Neural crest cell (in vitro differentiated cells): ENCODE measurements around the gene CNP. TPM values are rescaled to one million over a fixed set of nuclear protein-coding genes. Genes with fewer than 3 reads are reported as not detected.

Source experiments
- DNase-seq: peaks from one replicate; pipeline ENCODE4 v3.0.0; 2021; ENCODE audit warnings: low read depth, mixed read lengths, low spot score
- H3K27ac Mint-ChIP-seq: one replicate; pipeline ENCODE4 v1.8.0; 2021; ENCODE audit warnings: mild to moderate bottlenecking, mixed read lengths; ENCODE audit not compliant: unreplicated experiment
- H3K27me3 Mint-ChIP-seq: 2 replicates; pipeline ENCODE4 v1.8.0; 2021; ENCODE audit warnings: low read depth, mild to moderate bottlenecking, mixed read lengths
- H3K36me3 Mint-ChIP-seq: 2 replicates; pipeline ENCODE4 v1.8.0; 2021; ENCODE audit warnings: low read depth, mild to moderate bottlenecking, mixed read lengths
- H3K4me1 Mint-ChIP-seq: 2 replicates; pipeline ENCODE4 v1.8.0; 2021; ENCODE audit warnings: mixed read lengths
- H3K4me3 Mint-ChIP-seq: one replicate; pipeline ENCODE4 v1.8.0; 2021; ENCODE audit warnings: mild to moderate bottlenecking, mixed read lengths
- H3K9me3 Mint-ChIP-seq: 2 replicates; pipeline ENCODE4 v1.8.0; 2021; ENCODE audit warnings: mixed read lengths
- total RNA-seq: library from RNA; stranded (reverse); gene quantifications from 2 replicates; pipeline ENCODE4 v1.2.1, GENCODE V29; 2021
- TF ChIP-seq, protein P1 (sequence below): fragments of 200-600 bp; sonication (generic); conservative IDR thresholded peaks from 2 replicates; pipeline ENCODE4 v1.5.0; 2021; ENCODE audit warnings: antibody characterized with exemption, mild to moderate bottlenecking

Gene CNP
- total RNA-seq, 1 donor from 2014 or later: 213 TPM

DNA sequence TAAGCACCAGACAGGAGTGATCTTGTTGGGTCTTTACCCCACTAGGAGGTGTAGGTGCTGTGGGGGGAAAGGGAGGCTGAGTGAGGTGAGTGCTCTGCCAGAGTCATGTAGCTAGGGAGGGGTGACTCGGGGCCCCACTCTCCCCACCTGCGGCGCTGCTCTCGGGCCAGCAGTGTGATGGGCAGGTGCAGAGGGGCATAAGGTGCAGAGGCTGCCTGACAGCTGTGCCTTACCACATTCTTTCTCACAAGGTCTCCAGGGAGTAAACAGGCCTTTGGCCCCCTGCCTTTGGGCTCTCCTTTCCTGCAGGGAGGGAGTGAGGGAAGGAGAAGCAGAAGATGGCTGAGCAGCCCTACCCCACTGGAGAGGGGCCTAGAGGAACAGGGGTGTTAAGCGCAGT is 4.5 kb upstream of the CNP start:
- no peak for DNase-seq
- TF ChIP-seq, protein P1, sequence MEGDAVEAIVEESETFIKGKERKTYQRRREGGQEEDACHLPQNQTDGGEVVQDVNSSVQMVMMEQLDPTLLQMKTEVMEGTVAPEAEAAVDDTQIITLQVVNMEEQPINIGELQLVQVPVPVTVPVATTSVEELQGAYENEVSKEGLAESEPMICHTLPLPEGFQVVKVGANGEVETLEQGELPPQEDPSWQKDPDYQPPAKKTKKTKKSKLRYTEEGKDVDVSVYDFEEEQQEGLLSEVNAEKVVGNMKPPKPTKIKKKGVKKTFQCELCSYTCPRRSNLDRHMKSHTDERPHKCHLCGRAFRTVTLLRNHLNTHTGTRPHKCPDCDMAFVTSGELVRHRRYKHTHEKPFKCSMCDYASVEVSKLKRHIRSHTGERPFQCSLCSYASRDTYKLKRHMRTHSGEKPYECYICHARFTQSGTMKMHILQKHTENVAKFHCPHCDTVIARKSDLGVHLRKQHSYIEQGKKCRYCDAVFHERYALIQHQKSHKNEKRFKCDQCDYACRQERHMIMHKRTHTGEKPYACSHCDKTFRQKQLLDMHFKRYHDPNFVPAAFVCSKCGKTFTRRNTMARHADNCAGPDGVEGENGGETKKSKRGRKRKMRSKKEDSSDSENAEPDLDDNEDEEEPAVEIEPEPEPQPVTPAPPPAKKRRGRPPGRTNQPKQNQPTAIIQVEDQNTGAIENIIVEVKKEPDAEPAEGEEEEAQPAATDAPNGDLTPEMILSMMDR: no peak
- Mint-ChIP-seq H3K4me1 (peaks cover 43% of the 10 kb centered on the region), H3K9me3 (no peaks in the 10 kb centered on the region), H3K27me3 (peaks cover 9% of the 10 kb centered on the region), H3K36me3 (no peaks in the 10 kb centered on the region), H3K4me3 (no peak overlapping the region), H3K27ac (no peak overlapping the region)

DNA sequence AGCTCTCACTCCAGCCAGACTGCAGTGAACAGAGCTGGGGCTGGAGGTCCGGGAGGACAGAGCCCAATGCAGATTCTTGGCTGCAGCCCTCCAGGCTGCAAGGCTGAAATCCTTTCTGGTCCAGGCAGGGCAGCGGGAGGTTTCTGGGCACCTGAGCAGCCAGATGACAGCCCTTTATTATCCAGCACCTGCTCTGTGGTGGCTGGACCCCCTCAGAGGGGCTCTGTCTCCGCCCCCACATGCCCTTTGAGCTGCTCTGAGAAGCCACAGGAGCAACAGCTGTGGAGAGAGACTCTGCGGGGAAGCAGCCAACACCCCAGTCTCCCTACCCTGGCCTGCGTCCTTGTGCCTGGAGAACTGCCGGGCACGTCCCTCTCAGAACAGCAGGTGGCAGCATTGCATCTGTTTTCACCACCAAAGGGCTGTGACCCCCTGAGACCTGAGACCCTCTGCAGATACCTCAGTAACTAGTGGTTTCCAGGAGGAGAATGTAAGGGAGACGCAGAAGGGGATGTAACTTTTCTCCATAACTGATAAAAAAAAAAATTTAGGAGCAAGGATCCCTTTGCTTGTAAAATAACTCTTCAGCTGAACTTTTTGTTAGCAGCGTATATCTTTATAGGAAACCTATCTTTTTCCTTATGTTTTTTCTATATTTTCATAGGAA is 3.7 kb upstream of the CNP start:
- H3K4me3 Mint-ChIP-seq: peak overlapping the region; percentile 85
- peaks cover 42% of the 10 kb centered on the region for H3K4me1 Mint-ChIP-seq
- TF ChIP-seq, protein P1: peak; percentile 93
- H3K9me3 Mint-ChIP-seq: no peaks in the 10 kb centered on the region
- H3K27ac Mint-ChIP-seq: no peak overlapping the region
- DNase-seq: peak; percentile 91
- peaks cover 16% of the 10 kb centered on the region for H3K27me3 Mint-ChIP-seq
- peaks cover 4% of the 10 kb centered on the region for H3K36me3 Mint-ChIP-seq

DNA sequence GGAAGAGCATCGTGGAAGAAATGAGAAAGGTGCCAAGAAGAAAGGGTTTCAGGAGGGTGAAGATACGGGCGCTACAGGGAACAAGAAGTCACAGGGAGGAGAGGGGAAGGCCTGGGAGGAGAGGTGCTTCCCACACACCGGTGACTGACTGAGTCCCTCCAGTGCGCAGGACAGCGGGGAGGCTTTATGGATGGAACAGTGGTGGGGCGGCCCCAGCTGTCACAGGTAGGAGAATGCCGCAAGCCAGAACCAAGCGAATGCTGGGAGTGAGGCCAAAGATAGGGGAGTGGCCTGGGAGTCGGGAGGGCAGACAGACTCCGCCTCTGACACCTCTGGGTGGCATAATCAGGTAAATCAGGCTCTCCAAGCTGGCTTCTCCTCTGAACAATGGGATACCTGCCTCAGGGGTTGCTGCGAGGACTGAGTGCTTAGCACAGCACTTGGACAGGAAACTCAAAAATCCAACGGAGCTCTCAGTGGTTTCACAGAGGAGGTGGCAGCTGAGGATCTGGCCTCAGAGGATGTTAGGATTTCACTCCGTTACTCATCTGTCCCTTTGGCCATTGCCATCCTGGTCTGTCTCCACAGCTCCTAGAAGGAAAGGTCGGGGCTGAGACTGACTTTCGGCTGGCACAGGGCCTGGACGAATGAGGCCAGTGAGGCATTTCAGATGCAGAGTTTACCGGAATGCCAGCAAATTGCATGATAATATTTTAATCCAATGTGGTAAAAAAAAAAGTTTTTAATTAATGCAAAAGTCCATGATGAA is 717 bp upstream of the CNP start:
- Mint-ChIP-seq H3K4me3 (peak overlapping the region; percentile 93), H3K36me3 (peaks cover 17% of the 10 kb centered on the region), H3K27ac (no peak overlapping the region), H3K4me1 (peaks cover 46% of the 10 kb centered on the region), H3K27me3 (peaks cover 20% of the 10 kb centered on the region), H3K9me3 (no peaks in the 10 kb centered on the region)
- DNase-seq: no peak
- TF ChIP-seq, protein P1: no peak

DNA sequence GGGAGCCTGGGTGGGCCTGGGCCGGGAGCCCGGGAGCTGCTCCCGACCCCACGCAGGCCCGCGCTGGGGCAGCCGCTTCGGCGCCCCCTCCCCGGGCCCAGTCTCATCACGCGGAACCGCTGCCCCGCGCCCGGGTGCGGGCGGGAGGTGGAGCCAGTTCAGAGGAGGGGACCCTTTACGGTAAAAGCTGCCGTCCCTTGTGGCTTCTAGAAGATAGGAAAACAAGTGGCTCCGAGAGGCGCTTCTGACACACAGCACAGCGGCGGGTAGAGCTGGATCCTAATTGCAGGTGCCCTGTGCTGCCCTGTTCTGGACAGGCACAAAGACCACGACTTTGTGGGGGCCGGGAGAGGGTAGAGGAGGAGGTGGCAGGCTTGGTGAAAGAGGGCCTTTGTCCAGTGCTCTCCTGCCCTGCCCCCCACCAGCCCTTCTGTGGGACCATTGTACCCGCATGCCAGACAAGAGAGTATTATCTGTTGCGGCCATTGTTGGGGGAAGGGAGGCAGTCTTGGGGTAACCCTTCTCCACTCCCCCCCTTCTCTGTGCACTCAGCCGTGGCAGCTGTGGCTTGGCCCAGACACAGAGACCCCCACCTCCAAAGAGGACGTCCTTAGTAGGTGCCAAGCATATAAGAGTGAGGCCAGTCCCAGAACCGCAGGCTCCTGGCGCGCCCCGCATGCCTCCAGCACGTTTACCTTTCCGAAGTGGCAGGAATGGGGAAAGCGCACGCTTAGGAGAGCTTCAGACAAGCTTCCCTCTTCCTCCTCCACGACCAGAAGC is 736 bp downstream of the CNP start:
- TF ChIP-seq, protein P1: no peak
- peak overlapping the region; percentile 94 for H3K4me3 Mint-ChIP-seq
- peaks cover 53% of the 10 kb centered on the region for H3K4me1 Mint-ChIP-seq
- peaks cover 22% of the 10 kb centered on the region for H3K36me3 Mint-ChIP-seq
- peak overlapping the region; percentile 96 for H3K27ac Mint-ChIP-seq
- peak; percentile 42 for DNase-seq
- peaks cover 20% of the 10 kb centered on the region for H3K27me3 Mint-ChIP-seq
- H3K9me3 Mint-ChIP-seq: no peaks in the 10 kb centered on the region

DNA sequence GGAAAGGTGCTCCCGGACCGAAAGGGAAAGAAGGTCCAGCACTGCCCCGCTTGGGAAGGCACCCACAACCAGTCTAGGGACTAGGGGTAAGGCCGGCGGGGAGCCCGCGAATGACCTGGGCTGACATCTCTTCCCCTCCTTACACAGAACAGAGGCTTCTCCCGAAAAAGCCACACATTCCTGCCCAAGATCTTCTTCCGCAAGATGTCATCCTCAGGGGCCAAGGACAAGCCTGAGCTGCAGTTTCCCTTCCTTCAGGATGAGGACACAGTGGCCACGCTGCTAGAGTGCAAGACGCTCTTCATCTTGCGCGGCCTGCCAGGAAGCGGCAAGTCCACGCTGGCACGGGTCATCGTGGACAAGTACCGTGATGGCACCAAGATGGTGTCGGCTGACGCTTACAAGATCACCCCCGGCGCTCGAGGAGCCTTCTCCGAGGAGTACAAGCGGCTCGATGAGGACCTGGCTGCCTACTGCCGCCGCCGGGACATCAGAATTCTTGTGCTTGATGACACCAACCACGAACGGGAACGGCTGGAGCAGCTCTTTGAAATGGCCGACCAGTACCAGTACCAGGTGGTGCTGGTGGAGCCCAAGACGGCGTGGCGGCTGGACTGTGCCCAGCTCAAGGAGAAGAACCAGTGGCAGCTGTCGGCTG is 1.5 kb downstream of the CNP start:
- H3K27ac Mint-ChIP-seq: peak overlapping the region; percentile 96
- H3K4me1 Mint-ChIP-seq: peaks cover 55% of the 10 kb centered on the region
- TF ChIP-seq, protein P1: no peak
- peaks cover 20% of the 10 kb centered on the region for H3K27me3 Mint-ChIP-seq
- DNase-seq: no peak
- peaks cover 26% of the 10 kb centered on the region for H3K36me3 Mint-ChIP-seq
- H3K4me3 Mint-ChIP-seq: peak overlapping the region; percentile 94
- H3K9me3 Mint-ChIP-seq: no peaks in the 10 kb centered on the region
